Lung (tissue), 12 donors: Measurements from ENCODE around the gene ANKRD28. TPM values are rescaled to one million over a fixed set of nuclear protein-coding genes. Genes with fewer than 3 reads are reported as not detected.

Experiments used
- ATAC-seq: fragments of 200-7000 bp; cut with Tn5 transposase; one replicate; pipeline ENCODE4 v1.9.1; 2020; ENCODE audit warnings: moderate number of reproducible peaks; ENCODE audit not compliant: insufficient read depth, low FRiP score
- DNase-seq, 3 donors: peaks; one replicate each; pipeline ENCODE4 v3.0.0-alpha.2; 2013 to 2017
- H3K27ac ChIP-seq, 2 donors: one replicate each; pipeline ENCODE4 v1.5.1; 2013; ENCODE audit warnings: mild to moderate bottlenecking in 2 of 2, moderate library complexity in 2 of 2, control low read depth in 1 of 2, inconsistent platforms in 1 of 2, low read depth in 1 of 2, low read length in 1 of 2
- H3K27me3 ChIP-seq, 3 donors: one replicate each; pipeline ENCODE4 v1.5.1; 2013; ENCODE audit warnings: low read length in 2 of 3; ENCODE audit not compliant: control insufficient read depth in 3 of 3, insufficient read depth in 3 of 3
- H3K36me3 ChIP-seq, 4 donors: one replicate each; pipeline ENCODE4 v1.5.1; 2013; ENCODE audit warnings: low read length in 4 of 4, mild to moderate bottlenecking in 1 of 4, moderate library complexity in 1 of 4; ENCODE audit not compliant: control insufficient read depth in 4 of 4, insufficient read depth in 4 of 4
- H3K4me1 ChIP-seq, 5 donors: one replicate each; pipeline ENCODE4 v1.5.1; 2013; ENCODE audit warnings: low read length in 5 of 5, mild to moderate bottlenecking in 2 of 5, moderate library complexity in 1 of 5; ENCODE audit not compliant: control insufficient read depth in 5 of 5, insufficient read depth in 5 of 5
- H3K4me3 ChIP-seq: one replicate; pipeline ENCODE4 v1.5.1; 2013; ENCODE audit warnings: mild to moderate bottlenecking, control low read depth, moderate library complexity
- H3K9ac ChIP-seq, 2 donors: one replicate each; pipeline ENCODE4 v1.5.1; 2013; ENCODE audit warnings: low read length in 2 of 2, control low read depth in 1 of 2; ENCODE audit not compliant: insufficient read depth in 1 of 2
- H3K9me3 ChIP-seq, 4 donors: one replicate each; pipeline ENCODE4 v1.5.1; 2013; ENCODE audit warnings: low read length in 3 of 4, mild to moderate bottlenecking in 1 of 4, moderate library complexity in 1 of 4; ENCODE audit not compliant: control insufficient read depth in 4 of 4, insufficient read depth in 3 of 4
- CTCF ChIP-seq: IDR thresholded peaks from 2 replicates; pipeline ENCODE4 v1.5.1; 2012; ENCODE audit warnings: mild to moderate bottlenecking; ENCODE audit errors: control extremely low read depth, extremely low read depth
- WGBS, 2 donors: extraction: QIAGEN DNeasy Blood & Tissue Kit; methylation state at CpG; one replicate each; pipeline ENCODE4 v1.1.7; 2013; 5-methylcytosine and 5-hydroxymethylcytosine counted together
- polyA plus RNA-seq, 2 donors: library from polyadenylated mRNA; stranded (reverse); fragments of 200-250 nt; gene quantifications; one replicate each; pipeline ENCODE4 v1.2.1, GENCODE V29; 2013
- total RNA-seq, 2 donors: library from RNA; depleted of rRNA in 1 of 2; stranded (reverse); fragments of >200 nt in 1 of 2; gene quantifications; one replicate each; pipeline ENCODE4 v1.2.1, GENCODE V29; 2014 to 2021
- donor health status: control.
- donor health status: control.
- donor health status: Bipolar disorder and iron deficiency.
- donor health status: healthy.
- donor health status: DM: yes; HTN: yes; CAD: no.

Gene ANKRD28
- total and polyA plus RNA-seq, 4 donors, result 11.1 to 66.7 (median 39.2) TPM

GRCh38 chr3:15635121-15635661, 162.6 kb downstream of the ANKRD28 start:
- no peak for TF ChIP-seq CTCF
- no peaks in the 10 kb centered on the region for H3K27me3 ChIP-seq
- peaks cover 0 to 50% (median 11%) of the 10 kb centered on the region in 5 donors for H3K4me1 ChIP-seq
- WGBS, 2 donors, result 81 to 91% methylated on average over 13 of the region's 13 CpGs
- DNase-seq (peak; percentile 65 to 84 (median 84)), ATAC-seq (no peak)
- peak overlapping the region in 1 of 2 donors; percentile 23 for H3K9ac ChIP-seq
- H3K27ac ChIP-seq, result peak overlapping the region; percentile 41 to 50
- H3K4me3 ChIP-seq, result no peak overlapping the region
- no peaks in the 10 kb centered on the region for H3K9me3 ChIP-seq
- H3K36me3 ChIP-seq, result peaks cover 0 to 2% (median 0%) of the 10 kb centered on the region in 4 donors

GRCh38 chr3:15634671-15635070, 163.1 kb downstream of the ANKRD28 start:
- ATAC-seq, result no peak
- Histone ChIP-seq H3K36me3 (peaks cover 0 to 2% (median 0%) of the 10 kb centered on the region in 4 donors), H3K4me1 (peaks cover 0 to 50% (median 11%) of the 10 kb centered on the region in 5 donors), H3K27ac (no peak overlapping the region), H3K4me3 (no peak overlapping the region), H3K9ac (peak overlapping the region in 1 of 2 donors; percentile 23), H3K9me3 (no peaks in the 10 kb centered on the region), H3K27me3 (no peaks in the 10 kb centered on the region)
- 86 to 94% methylated on average over 2 of the region's 2 CpGs for WGBS, 2 donors
- no peak for TF ChIP-seq CTCF
- no peak for DNase-seq

- DNase-seq (peak in 2 of 3 donors; percentile 9 to 24), ATAC-seq (no peak)
- Histone ChIP-seq H3K4me1 (peaks cover 0 to 50% (median 11%) of the 10 kb centered on the region in 5 donors), H3K9me3 (no peaks in the 10 kb centered on the region), H3K27me3 (no peaks in the 10 kb centered on the region), H3K9ac (no peak overlapping the region), H3K36me3 (peaks cover 0 to 2% (median 0%) of the 10 kb centered on the region in 4 donors), H3K27ac (no peak overlapping the region), H3K4me3 (no peak overlapping the region)
- 41 to 63% methylated on average over 4 of the region's 4 CpGs for WGBS, 2 donors
- TF ChIP-seq CTCF, result no peak
These were observed 163.8 kb downstream of the ANKRD28 start for GRCh38 chr3:15633766-15634598.
